Panc1 (cell line): ENCODE results near the gene CCDC169. TPM values are rescaled to one million over a fixed set of nuclear protein-coding genes. Genes with fewer than 3 reads are reported as not detected.

ENCODE experiments used
- ATAC-seq: fragments of 200-7000 bp; cut with Tn5 transposase; 2 replicates; pipeline ENCODE4 v1.9.1; 2020; ENCODE audit warnings: mild to moderate bottlenecking, moderate library complexity
- BruUV-seq: library from RNA; stranded (reverse); fragments of 400-500 nt; replicated peaks from 2 replicates; lab custom pipeline; 2021; lab: Mats Ljungman, UMichigan
- CTCF ChIA-PET: fragments of 300-600 bp; sonication (Branson Sonifier 250); formaldehyde crosslinking; loops from one replicate; lab custom pipeline; 2022; ENCODE audit warnings: antibody characterized with exemption; lab: Charles Lee
- POLR2A ChIA-PET: fragments of 300-600 bp; sonication (Branson Sonifier 250); formaldehyde crosslinking; loops from one replicate; lab custom pipeline; 2022; ENCODE audit warnings: antibody characterized with exemption; lab: Charles Lee
- DNase-seq: peaks from one replicate; pipeline ENCODE4 v3.0.0-alpha.2; 2010; ENCODE audit warnings: low read depth, low spot score
- H3K27ac ChIP-seq: 2 replicates; pipeline ENCODE4 v1.5.1; 2011; ENCODE audit warnings: mild to moderate bottlenecking, low read length, inconsistent platforms
- H3K27me3 ChIP-seq: fragments of 200-500 bp; sonication (Bioruptor generic); 2 replicates; pipeline ENCODE4 v1.6.0; 2014; ENCODE audit warnings: low read length, inconsistent platforms; ENCODE audit not compliant: control insufficient read depth, insufficient read depth
- H3K36me3 ChIP-seq: fragments of 200-500 bp; sonication (Bioruptor generic); 2 replicates; pipeline ENCODE4 v1.5.1; 2014; ENCODE audit warnings: inconsistent platforms, mild to moderate bottlenecking, low read length, moderate library complexity; ENCODE audit not compliant: control insufficient read depth, insufficient read depth
- H3K4me1 ChIP-seq: 2 replicates; pipeline ENCODE4 v1.5.1; 2011; ENCODE audit warnings: inconsistent platforms, mild to moderate bottlenecking, low read length, moderate library complexity; ENCODE audit not compliant: control insufficient read depth, insufficient read depth
- H3K4me3 ChIP-seq, 2 experiments: 2 replicates each; pipeline ENCODE4 v1.5.1; 2011 to 2012; ENCODE audit warnings: low read depth in 2 of 2, low read length in 2 of 2, mild to moderate bottlenecking in 2 of 2, inconsistent platforms in 1 of 2, moderate library complexity in 1 of 2
- H3K9me3 ChIP-seq: fragments of 200-500 bp; sonication (Bioruptor generic); 2 replicates; pipeline ENCODE4 v1.5.1; 2014; ENCODE audit warnings: low read depth, mild to moderate bottlenecking, inconsistent platforms, low read length, moderate library complexity; ENCODE audit not compliant: control insufficient read depth, insufficient read depth
- CTCF ChIP-seq: fragments of 450-650 bp; IDR thresholded peaks from 2 replicates; pipeline ENCODE4 v1.5.1; 2017; ENCODE audit warnings: mild to moderate bottlenecking
- POLR2AphosphoS5 ChIP-seq: IDR thresholded peaks from 2 replicates; pipeline ENCODE4 v1.6.1; 2012; ENCODE audit warnings: mild to moderate bottlenecking, low read depth, low read length, moderate library complexity
- REST ChIP-seq, 2 experiments: IDR thresholded peaks; 2 replicates each; pipeline ENCODE4 v1.6.1; 2011 to 2012; ENCODE audit warnings: low read depth in 2 of 2, control low read depth in 1 of 2, low read length in 1 of 2, mild to moderate bottlenecking in 1 of 2, moderate library complexity in 1 of 2; ENCODE audit not compliant: insufficient read depth in 1 of 2
- SIN3A ChIP-seq: IDR thresholded peaks from 2 replicates; pipeline ENCODE4 v1.6.1; 2012; ENCODE audit warnings: low read depth, mild to moderate bottlenecking, low read length, moderate library complexity, borderline replicate concordance; ENCODE audit not compliant: insufficient read depth
- TCF7L2 ChIP-seq: IDR thresholded peaks from 2 replicates; pipeline ENCODE4 v1.6.1; 2011; ENCODE audit warnings: mild to moderate bottlenecking, low read depth, low read length, inconsistent platforms
- in situ Hi-C: cut with HindIII; loops from 2 replicates; pipeline ENCODE4 v1.10.0; 2016; ENCODE audit warnings: low sequenced_read_pairs, low pct_unique_long_range_greater_than_20kb
- intact Hi-C: fragments of 100-400 bp; cut with micrococcal nuclease; formaldehyde crosslinking; loops from one replicate; pipeline ENCODE4 v1.10.0; 2022; ENCODE audit not compliant: unreplicated experiment
- total RNA-seq: library from RNA; stranded (reverse); gene quantifications from one replicate; pipeline ENCODE4 v1.2.1, GENCODE V29; 2021; ENCODE audit not compliant: unreplicated experiment

The CCDC169 gene
- total RNA-seq, 1 experiment from 2014 or later: 2.3 TPM

GRCh38 chr13:36341718-36342117 lies 44.1 kb upstream of the CCDC169 start:
- no peak overlapping the region for H3K27ac ChIP-seq
- BruUV-seq: no TSS peak
- peaks cover 4% of the 10 kb centered on the region; the same call in 1 of the 2 replicates for H3K4me1 ChIP-seq
- TF ChIP-seq POLR2AphosphoS5: no peak
- no peak for TF ChIP-seq TCF7L2
- no peak for TF ChIP-seq CTCF
- no peak for TF ChIP-seq SIN3A
- TF ChIP-seq REST (IDR thresholded peaks at IDR 0.05; ENCODE audit: insufficient read depth in 1 of 2, low read depth in 2 of 2, low read length in 1 of 2): no peak
- POLR2A ChIA-PET: no interaction called here
- DNase-seq (no peak), ATAC-seq (no peak)
- intact Hi-C loops (no loop called here), in situ Hi-C loops (no loop called here)
- no peaks in the 10 kb centered on the region for H3K9me3 ChIP-seq
- no peaks in the 10 kb centered on the region for H3K36me3 ChIP-seq
- no peak overlapping the region for H3K4me3 ChIP-seq
- no peaks in the 10 kb centered on the region for H3K27me3 ChIP-seq
- CTCF ChIA-PET: no interaction called here

- ChIA-PET CTCF (no interaction called here), POLR2A (no interaction called here)
- BruUV-seq: no TSS peak
- peaks cover 4% of the 10 kb centered on the region; the same call in 1 of the 2 replicates for H3K4me1 ChIP-seq
- intact Hi-C loops (no loop called here), in situ Hi-C loops (no loop called here)
- no peak for ATAC-seq
- TF ChIP-seq POLR2AphosphoS5: no peak
- no peak for TF ChIP-seq SIN3A
- no peak for TF ChIP-seq CTCF
- TF ChIP-seq REST (IDR thresholded peaks at IDR 0.05; ENCODE audit: insufficient read depth in 1 of 2, low read depth in 2 of 2, low read length in 1 of 2): no peak
- no peak for TF ChIP-seq TCF7L2
- H3K27ac ChIP-seq: no peak overlapping the region
- no peaks in the 10 kb centered on the region for H3K27me3 ChIP-seq
- no peaks in the 10 kb centered on the region for H3K9me3 ChIP-seq
- no peaks in the 10 kb centered on the region for H3K36me3 ChIP-seq
- H3K4me3 ChIP-seq: no peak overlapping the region
- DNase-seq: no peak
These were observed 42.1 kb upstream of the CCDC169 start for GRCh38 chr13:36339600-36340155.
